Astrocyte of the cerebellum (primary cell): ENCODE results near the gene NOS1.

Experiments used
- DNase-seq: peaks from one replicate; pipeline ENCODE4 v3.0.0-alpha.2; 2011; ENCODE audit warnings: low read depth
- H3K4me3 ChIP-seq: 2 replicates; pipeline ENCODE4 v1.5.1; 2011; ENCODE audit warnings: mild to moderate bottlenecking, low read depth, low read length, moderate library complexity
- CTCF ChIP-seq: IDR thresholded peaks from 2 replicates; pipeline ENCODE4 v1.5.1; 2012; ENCODE audit warnings: low read length, low read depth, moderate library complexity, mild to moderate bottlenecking; ENCODE audit errors: missing control alignments
- in situ Hi-C: cut with HindIII; loops from 2 replicates; pipeline ENCODE4 v1.10.0; 2017; ENCODE audit warnings: low sequenced_read_pairs

Gene NOS1

DNA sequence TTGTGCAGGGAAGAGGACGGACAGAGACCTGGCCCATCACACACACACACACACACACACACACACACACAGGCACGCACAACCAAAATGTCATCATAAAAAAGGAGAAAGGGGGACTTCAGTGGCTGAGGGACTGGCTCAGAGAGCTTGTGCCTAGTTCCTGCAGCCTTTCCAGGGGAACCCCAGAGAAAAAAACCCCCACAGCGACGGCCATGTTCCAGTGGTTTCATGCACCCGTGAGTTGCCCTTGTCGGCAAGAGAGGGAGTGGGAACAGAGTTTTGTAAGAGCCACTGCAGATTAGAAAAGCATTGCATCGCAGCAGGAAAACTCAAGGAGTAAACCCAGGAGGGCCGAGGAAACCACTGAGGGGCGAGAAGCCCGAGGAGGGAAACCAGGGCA, 146.6 kb downstream of the NOS1 start:
- DNase-seq, result no peak
- H3K4me3 ChIP-seq, result no peak overlapping the region
- in situ Hi-C loops, result no loop called here
- no peak for TF ChIP-seq CTCF

GRCh38 chr12:117213295-117213808, 148.1 kb downstream of the NOS1 start:
- no peak overlapping the region for H3K4me3 ChIP-seq
- in situ Hi-C loops, result no loop called here
- DNase-seq, result no peak
- no peak for TF ChIP-seq CTCF

- peak; percentile 97 for TF ChIP-seq CTCF
- H3K4me3 ChIP-seq, result no peak overlapping the region
- DNase-seq, result peak; percentile 66
- in situ Hi-C loops, result no loop called here
Observed at GRCh38 chr12:117212563-117213190, 148.7 kb downstream of the NOS1 start.

GRCh38 chr12:117210266-117210918, 151.0 kb downstream of the NOS1 start:
- TF ChIP-seq CTCF, result no peak
- no peak overlapping the region for H3K4me3 ChIP-seq
- in situ Hi-C loops, result no loop called here
- no peak for DNase-seq

DNA sequence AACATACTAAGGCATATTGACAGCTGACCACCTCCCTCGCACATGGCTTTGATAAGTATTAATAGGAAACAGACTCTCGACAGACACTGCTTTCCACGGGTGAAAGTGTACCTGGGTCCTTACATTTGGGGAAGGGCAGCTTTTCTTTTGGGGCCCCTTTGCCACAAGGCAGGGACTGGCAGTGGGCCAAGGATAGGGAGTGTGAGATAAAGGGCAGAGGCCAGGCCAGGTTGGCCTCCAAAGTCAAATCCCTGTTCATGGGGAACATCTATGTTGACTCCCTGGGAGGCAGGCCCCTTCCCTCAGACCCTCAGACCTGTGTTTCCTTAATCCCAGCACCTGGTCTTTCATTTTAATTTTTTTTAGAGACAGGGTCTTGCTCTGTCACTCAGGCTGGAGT, 151.8 kb downstream of the NOS1 start:
- in situ Hi-C loops, result no loop called here

GRCh38 chr12:117208811-117209455, 152.5 kb downstream of the NOS1 start:
- no peak for DNase-seq
- TF ChIP-seq CTCF, result no peak
- no peak overlapping the region for H3K4me3 ChIP-seq
- in situ Hi-C loops, result no loop called here

More for the DNA sequence above, 151.8 kb downstream of the NOS1 start:
- H3K4me3 ChIP-seq, result no peak overlapping the region
- DNase-seq, result no peak
- TF ChIP-seq CTCF, result no peak
